ENCODE data around the gene TMEM95.

GRCh38 chr17:7355573-7355972 lies 617 bp downstream of the TMEM95 start:
- no peak for TF ChIP-seq EZH2 (IDR thresholded peaks at IDR 0.05; ENCODE audit: borderline replicate concordance, insufficient read depth, low read length, poor library complexity, severe bottlenecking)
- TF ChIP-seq CTCF (IDR thresholded peaks at IDR 0.05; ENCODE audit: poor library complexity, severe bottlenecking), result no peak
- TF ChIP-seq TAF1 (IDR thresholded peaks at IDR 0.05; ENCODE audit: low read depth), result no peak
- no peak for TF ChIP-seq POLR2AphosphoS5 (IDR thresholded peaks at IDR 0.05)
- TF ChIP-seq EP300 (conservative IDR thresholded peaks at IDR 0.05; ENCODE audit: poor library complexity, severe bottlenecking), result no peak
- TF ChIP-seq SMC3 (conservative IDR thresholded peaks at IDR 0.05; ENCODE audit: poor library complexity), result no peak

Data from neural cell (in vitro differentiated cells).